HepG2 (cell line): ENCODE results near the gene MIF4GD. TPM values are rescaled to one million over a fixed set of nuclear protein-coding genes. Genes with fewer than 3 reads are reported as not detected.

Experiments
- AGO2 ChIP-seq: fragments of 200-400 bp; formaldehyde crosslinking; optimal IDR thresholded peaks from 2 replicates; pipeline ENCODE3; 2017; ENCODE audit warnings: mild to moderate bottlenecking, low read depth, low read length, moderate library complexity
- CHD2 ChIP-seq: IDR thresholded peaks from 2 replicates; pipeline ENCODE4 v1.6.1; 2011; ENCODE audit warnings: low read depth, low read length, improper control_type of control experiment
- EP300 ChIP-seq, 3 experiments: sonication (generic) in 1 of 3; formaldehyde crosslinking in 1 of 3; IDR thresholded peaks; 2 replicates each; pipeline versions ENCODE4 v1.5.1 to v1.6.1; 2011 to 2020; ENCODE audit warnings: low read depth in 2 of 3, low read length in 2 of 3, borderline replicate concordance in 1 of 3, improper control_type of control experiment in 1 of 3, mild to moderate bottlenecking in 1 of 3, missing genetic modification reagents in 1 of 3, moderate library complexity in 1 of 3
- GATAD1 ChIP-seq: IDR thresholded peaks from 2 replicates; pipeline ENCODE4 v1.6.1; 2016; ENCODE audit warnings: missing genetic modification reagents, missing compliant biosample characterization
- GTF2F1 ChIP-seq: fragments of 150-350 bp; IDR thresholded peaks from 2 replicates; pipeline ENCODE4 v1.6.1; 2014; ENCODE audit warnings: low read length
- HNRNPLL ChIP-seq: fragments of 200-400 bp; formaldehyde crosslinking; IDR thresholded peaks from 2 replicates; pipeline ENCODE4 v1.6.1; 2017; ENCODE audit warnings: mild to moderate bottlenecking, low read depth, low read length; ENCODE audit not compliant: poor library complexity, severe bottlenecking
- HOXA3 ChIP-seq: sonication (generic); formaldehyde crosslinking; IDR thresholded peaks from 2 replicates; pipeline ENCODE4 v1.5.0; 2020; ENCODE audit warnings: missing genetic modification reagents
- MED13 ChIP-seq: sonication (generic); formaldehyde crosslinking; IDR thresholded peaks from 2 replicates; pipeline ENCODE4 v1.5.0; 2020; ENCODE audit warnings: missing genetic modification reagents
- NFE2L2 ChIP-seq: fragments of 150-350 bp; IDR thresholded peaks from 2 replicates; pipeline ENCODE4 v1.6.1; 2014; ENCODE audit warnings: low read length
- PHB2 ChIP-seq: fragments of 450-650 bp; IDR thresholded peaks from 2 replicates; pipeline ENCODE4 v1.6.1; 2018; ENCODE audit not compliant: partially characterized antibody
- RERE ChIP-seq: IDR thresholded peaks from 2 replicates; pipeline ENCODE4 v1.6.1; 2016; ENCODE audit warnings: low read depth, missing genetic modification reagents, missing compliant biosample characterization
- SKI ChIP-seq: fragments of 450-650 bp; IDR thresholded peaks from one replicate; pipeline ENCODE4 v1.6.1; 2018; ENCODE audit warnings: mild to moderate bottlenecking; ENCODE audit not compliant: partially characterized antibody
- SMARCE1 ChIP-seq: fragments of 450-650 bp; IDR thresholded peaks from 2 replicates; pipeline ENCODE4 v1.6.1; 2017; ENCODE audit warnings: borderline replicate concordance
- SNAPC2 ChIP-seq: sonication (generic); formaldehyde crosslinking; IDR thresholded peaks from 2 replicates; pipeline ENCODE4 v1.8.1; 2022; ENCODE audit warnings: mild to moderate bottlenecking, missing genetic modification reagents
- ZFAT ChIP-seq: sonication (generic); formaldehyde crosslinking; conservative IDR thresholded peaks from 2 replicates; pipeline ENCODE4 v1.8.1; 2023; ENCODE audit warnings: missing genetic modification reagents, inconsistent platforms
- ZNF12 ChIP-seq: sonication (generic); formaldehyde crosslinking; IDR thresholded peaks from 2 replicates; pipeline ENCODE4 v1.5.0; 2020; ENCODE audit warnings: missing genetic modification reagents
- ZNF20 ChIP-seq: sonication (generic); formaldehyde crosslinking; IDR thresholded peaks from 2 replicates; pipeline ENCODE4 v1.4.0; 2020; ENCODE audit warnings: mild to moderate bottlenecking, moderate library complexity, missing genetic modification reagents
- ZNF230 ChIP-seq: sonication (generic); formaldehyde crosslinking; IDR thresholded peaks from 2 replicates; pipeline ENCODE4 v1.4.0; 2020; ENCODE audit warnings: mild to moderate bottlenecking, missing genetic modification reagents
- ZNF414 ChIP-seq: sonication (generic); formaldehyde crosslinking; IDR thresholded peaks from 2 replicates; pipeline ENCODE4 v1.5.0; 2020; ENCODE audit warnings: missing genetic modification reagents
- ZNF512B ChIP-seq: sonication (generic); formaldehyde crosslinking; IDR thresholded peaks from 2 replicates; pipeline ENCODE4 v1.5.1; 2020; ENCODE audit warnings: missing genetic modification reagents, mild to moderate bottlenecking, borderline replicate concordance
- ZNF569 ChIP-seq: sonication (generic); formaldehyde crosslinking; IDR thresholded peaks from 2 replicates; pipeline ENCODE4 v1.5.0; 2020; ENCODE audit warnings: mild to moderate bottlenecking, missing genetic modification reagents, moderate library complexity, borderline replicate concordance
- ZNF709 ChIP-seq: sonication (generic); formaldehyde crosslinking; IDR thresholded peaks from 2 replicates; pipeline ENCODE4 v1.5.0; 2020; ENCODE audit warnings: mild to moderate bottlenecking, missing genetic modification reagents
- ZNF713 ChIP-seq: sonication (generic); formaldehyde crosslinking; IDR thresholded peaks from 2 replicates; pipeline ENCODE4 v1.4.0; 2020; ENCODE audit warnings: mild to moderate bottlenecking, missing genetic modification reagents
- ZNF777 ChIP-seq: sonication (generic); formaldehyde crosslinking; IDR thresholded peaks from 2 replicates; pipeline ENCODE4 v1.4.0; 2020; ENCODE audit warnings: missing genetic modification reagents
- polyA plus RNA-seq, 8 experiments: library from polyadenylated mRNA; depleted of rRNA in 3 of 8; stranded (reverse) in 7 of 8; unstranded in 1 of 8; fragments of >200 nt; fragmentation: Illumina TruSeq in 4 of 8; extraction: Trizol in 4 of 8; gene quantifications; 2 replicates each; pipeline versions ENCODE4 v1.2.1 to v1.2.3, GENCODE V29; 2011 to 2016; ENCODE audit warnings: low read depth in 4 of 8, missing spikeins in 1 of 8, mixed read lengths in 1 of 8; ENCODE audit not compliant: insufficient read depth in 1 of 8
- total RNA-seq, 5 experiments: library from RNA; depleted of rRNA; stranded (reverse); fragments of >200 nt; fragmentation: Illumina TruSeq; extraction: Trizol; gene quantifications; 2 replicates each; pipeline ENCODE4 v1.2.3, GENCODE V29; 2016; ENCODE audit warnings: low read depth in 1 of 5

The MIF4GD gene
- total and polyA plus RNA-seq, 2 of the 13 experiments (the other 11 are each of a cell fraction or from before 2014, with no cell fraction given), result 14.0 to 28.0 TPM

GRCh38 chr17:75238684-75239191, 32.3 kb downstream of the MIF4GD start (continued):
- TF ChIP-seq RERE (CRISPR knock-in tag) (no peak), SMARCE1 (no peak), GATAD1 (CRISPR knock-in tag) (no peak), ZNF230 (CRISPR knock-in tag) (no peak), ZNF12 (CRISPR knock-in tag) (no peak), ZNF709 (CRISPR knock-in tag) (no peak), HOXA3 (CRISPR knock-in tag) (no peak; the same call in 1 of the 2 replicates), MED13 (CRISPR knock-in tag) (no peak), EP300 (IDR thresholded peaks at IDR 0.05; ENCODE audit: low read depth in 2 of 2, low read length in 2 of 2) (no peak), EP300 (CRISPR knock-in tag; IDR thresholded peaks at IDR 0.05; ENCODE audit: borderline replicate concordance) (0 out of 2 replicates have a peak, but pooled peaks have one; percentile 22), ZFAT (CRISPR knock-in tag) (no peak), ZNF414 (CRISPR knock-in tag) (no peak), ZNF777 (CRISPR knock-in tag) (no peak), ZNF569 (CRISPR knock-in tag) (no peak), PHB2 (no peak), HNRNPLL (no peak), SKI (no peak), ZNF713 (no peak; the same call in 1 of the 2 replicates), CHD2 (no peak), ZNF20 (no peak), GTF2F1 (no peak), NFE2L2 (no peak), SNAPC2 (CRISPR knock-in tag) (no peak), ZNF512B (CRISPR knock-in tag) (no peak), AGO2 (peak; percentile 89)
